ENCODE data around the gene FGFR3.

The FGFR3 gene

DNA sequence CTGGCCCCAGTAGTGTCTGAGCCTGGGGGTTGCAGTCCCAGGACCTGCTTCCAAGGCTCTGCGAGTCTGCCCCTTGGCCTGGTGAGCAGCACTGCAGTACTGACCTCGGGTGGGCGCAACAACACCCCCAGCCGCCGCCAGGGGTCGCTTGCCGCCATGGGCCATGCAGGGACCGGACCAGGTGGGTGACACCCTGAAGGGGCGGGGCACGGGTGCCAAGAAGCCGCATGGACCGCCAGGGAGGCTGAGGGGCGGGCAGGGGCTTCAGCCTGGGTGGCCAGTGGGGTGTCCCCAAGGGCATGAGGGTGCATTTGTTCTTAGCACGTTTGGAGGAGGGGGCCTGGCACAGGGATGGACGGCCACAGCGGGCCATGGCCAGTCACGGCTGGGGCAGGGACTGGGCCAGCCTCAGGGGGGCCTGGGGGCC, 46.8 kb upstream of the FGFR3 start:
- no peak overlapping the region for H3K4me3 ChIP-seq (ENCODE audit: control insufficient read depth, low read depth, low read length)
- no peak for DNase-seq (ENCODE audit: low read depth)
- peak; percentile 88 for TF ChIP-seq CTCF (IDR thresholded peaks at IDR 0.05; ENCODE audit: control insufficient read depth, insufficient read depth, low read depth, low read length, missing control alignments)

DNA sequence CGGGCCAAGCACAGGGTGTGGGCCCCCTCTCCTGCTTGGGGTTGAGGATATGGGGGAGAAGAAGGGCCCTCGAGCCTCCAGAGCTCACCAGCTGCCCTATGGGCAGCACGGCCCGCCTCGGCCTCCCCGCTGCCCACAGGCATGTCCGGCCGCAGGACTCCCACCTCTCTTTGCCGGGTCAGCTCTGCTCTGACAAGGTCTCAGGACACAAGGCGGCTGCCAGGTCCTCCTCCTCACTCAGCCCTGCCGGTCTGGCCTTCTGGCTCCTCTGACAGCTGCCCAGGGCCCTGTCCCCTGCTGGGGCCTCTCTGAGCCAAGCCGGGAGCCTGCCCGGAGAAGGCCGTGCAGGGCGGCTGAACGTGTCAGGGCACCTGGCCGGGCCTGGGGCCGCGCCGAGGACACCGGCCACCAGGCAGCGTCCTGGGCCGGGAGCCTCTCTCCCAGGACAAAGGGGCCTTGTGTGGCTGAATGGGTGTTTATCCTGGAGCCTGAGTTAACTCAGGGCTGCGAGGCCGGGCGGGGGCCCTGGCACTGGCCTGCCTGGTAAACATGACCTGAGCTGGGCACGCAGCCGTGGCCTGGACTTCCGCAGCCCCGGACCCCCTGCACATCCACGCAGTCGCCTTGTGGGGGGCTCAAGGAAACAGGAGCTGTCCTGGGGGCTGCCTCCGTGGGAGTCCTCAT, 46.0 kb upstream of the FGFR3 start:
- H3K4me3 ChIP-seq (ENCODE audit: control insufficient read depth, low read depth, low read length): no peak overlapping the region
- no peak for TF ChIP-seq CTCF (IDR thresholded peaks at IDR 0.05; ENCODE audit: control insufficient read depth, insufficient read depth, low read depth, low read length, missing control alignments)
- DNase-seq (ENCODE audit: low read depth): no peak

DNA sequence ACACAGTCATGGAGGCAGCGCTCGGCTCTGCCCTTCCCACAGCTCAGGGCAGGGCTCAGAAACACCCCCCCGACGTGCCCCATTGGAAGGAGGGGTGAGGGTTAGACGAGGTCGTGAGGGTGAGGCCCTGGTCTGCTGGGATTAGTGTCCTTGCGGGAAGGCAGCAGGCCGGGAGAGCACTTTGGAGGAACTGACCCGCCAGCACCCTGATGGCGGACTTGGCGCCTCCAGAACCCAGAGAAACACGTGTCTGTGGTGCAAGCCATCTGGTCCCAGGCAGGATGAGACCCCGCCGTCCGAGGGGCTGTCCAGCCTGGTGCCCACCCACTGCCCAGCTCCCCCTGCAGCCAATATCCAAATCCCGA, 45.5 kb upstream of the FGFR3 start:
- no peak for DNase-seq (ENCODE audit: low read depth)
- H3K4me3 ChIP-seq (ENCODE audit: control insufficient read depth, low read depth, low read length): no peak overlapping the region
- no peak for TF ChIP-seq CTCF (IDR thresholded peaks at IDR 0.05; ENCODE audit: control insufficient read depth, insufficient read depth, low read depth, low read length, missing control alignments)

GRCh38 chr4:1748465-1748995, 44.6 kb upstream of the FGFR3 start:
- no peak for DNase-seq (ENCODE audit: low read depth)
- peak; percentile 77 for TF ChIP-seq CTCF (IDR thresholded peaks at IDR 0.05; ENCODE audit: control insufficient read depth, insufficient read depth, low read depth, low read length, missing control alignments)
- no peak overlapping the region for H3K4me3 ChIP-seq (ENCODE audit: control insufficient read depth, low read depth, low read length)

- DNase-seq (ENCODE audit: low read depth): no peak
- TF ChIP-seq CTCF (IDR thresholded peaks at IDR 0.05; ENCODE audit: control insufficient read depth, insufficient read depth, low read depth, low read length, missing control alignments): no peak
- no peak overlapping the region for H3K4me3 ChIP-seq (ENCODE audit: control insufficient read depth, low read depth, low read length)
Measured at GRCh38 chr4:1749370-1749769, 43.7 kb upstream of the FGFR3 start.

- TF ChIP-seq CTCF (IDR thresholded peaks at IDR 0.05; ENCODE audit: control insufficient read depth, insufficient read depth, low read depth, low read length, missing control alignments): no peak
- DNase-seq (ENCODE audit: low read depth): no peak
- no peak overlapping the region for H3K4me3 ChIP-seq (ENCODE audit: control insufficient read depth, low read depth, low read length)
Measured at GRCh38 chr4:1749826-1750225, 43.3 kb upstream of the FGFR3 start.

Measured in AG09309 (cell line).